Left lung (tissue), 10 donors: Measurements from ENCODE around the gene MAN1C1. TPM values are rescaled to one million over a fixed set of nuclear protein-coding genes. Genes with fewer than 3 reads are reported as not detected.

Source experiments
- ATAC-seq: fragments of 200-7000 bp; cut with Tn5 transposase; one replicate; pipeline ENCODE4 v1.9.1; 2020; ENCODE audit warnings: moderate library complexity
- DNase-seq, 4 donors: peaks; one replicate each; pipeline ENCODE4 v3.0.0-alpha.2; 2013 to 2020
- H3K27ac ChIP-seq, 2 donors: fragments of 200-600 bp; sonication (generic) in 1 of 2; one replicate each; pipeline versions ENCODE4 v1.5.0 to v1.8.0; 2020 to 2021
- H3K27me3 ChIP-seq, 2 donors: fragments of 200-600 bp; sonication (generic) in 1 of 2; one replicate each; pipeline versions ENCODE4 v1.5.0 to v1.8.0; 2020 to 2021
- H3K36me3 ChIP-seq, 2 donors: fragments of 200-600 bp; sonication (generic) in 1 of 2; one replicate each; pipeline versions ENCODE4 v1.5.0 to v1.8.0; 2020 to 2021
- H3K4me1 ChIP-seq, 2 donors: fragments of 200-600 bp; one replicate each; pipeline ENCODE4 v1.8.0; 2021
- H3K4me3 ChIP-seq, 2 donors: fragments of 200-600 bp; sonication (generic) in 1 of 2; one replicate each; pipeline versions ENCODE4 v1.5.0 to v1.8.0; 2020 to 2021; ENCODE audit warnings: mild to moderate bottlenecking in 1 of 2
- H3K9me3 ChIP-seq, 2 donors: fragments of 200-600 bp; sonication (generic) in 1 of 2; one replicate each; pipeline versions ENCODE4 v1.5.0 to v1.8.0; 2020 to 2021
- intact Hi-C, 2 donors: fragments of 100-400 bp; cut with DNase I; formaldehyde crosslinking; loops; one replicate each; pipeline versions ENCODE4 v1.11.2 to v1.14.2; 2022
- polyA plus RNA-seq, 6 donors: library from polyadenylated mRNA; unstranded; fragments of 120-200 nt; gene quantifications; one replicate each; pipeline ENCODE4 v1.2.1, GENCODE V29; 2013; ENCODE audit not compliant: insufficient read length in 6 of 6
- total RNA-seq, 2 donors: library from RNA; stranded (reverse); fragmentation: NEBNext Ultra II Directional; extraction: Animal tissue kit (Norgen Biotek cat#: 25700); gene quantifications; one replicate each; pipeline ENCODE4 v1.2.1, GENCODE V29; 2021
- TF ChIP-seq, protein P1 (sequence below), 2 donors: fragments of 200-600 bp; sonication (generic) in 1 of 2; IDR thresholded peaks; one replicate each; pipeline versions ENCODE4 v1.5.0 to v1.8.0; 2021; ENCODE audit warnings: antibody characterized with exemption in 2 of 2
- donor health status: DM: no; HTN: yes; CAD: no.
- donor health status: DM: no; HTN: no; CAD: no.

The MAN1C1 gene
- total and polyA plus RNA-seq, 8 donors = 14.9 to 20.3 (median 16.1) TPM

DNA sequence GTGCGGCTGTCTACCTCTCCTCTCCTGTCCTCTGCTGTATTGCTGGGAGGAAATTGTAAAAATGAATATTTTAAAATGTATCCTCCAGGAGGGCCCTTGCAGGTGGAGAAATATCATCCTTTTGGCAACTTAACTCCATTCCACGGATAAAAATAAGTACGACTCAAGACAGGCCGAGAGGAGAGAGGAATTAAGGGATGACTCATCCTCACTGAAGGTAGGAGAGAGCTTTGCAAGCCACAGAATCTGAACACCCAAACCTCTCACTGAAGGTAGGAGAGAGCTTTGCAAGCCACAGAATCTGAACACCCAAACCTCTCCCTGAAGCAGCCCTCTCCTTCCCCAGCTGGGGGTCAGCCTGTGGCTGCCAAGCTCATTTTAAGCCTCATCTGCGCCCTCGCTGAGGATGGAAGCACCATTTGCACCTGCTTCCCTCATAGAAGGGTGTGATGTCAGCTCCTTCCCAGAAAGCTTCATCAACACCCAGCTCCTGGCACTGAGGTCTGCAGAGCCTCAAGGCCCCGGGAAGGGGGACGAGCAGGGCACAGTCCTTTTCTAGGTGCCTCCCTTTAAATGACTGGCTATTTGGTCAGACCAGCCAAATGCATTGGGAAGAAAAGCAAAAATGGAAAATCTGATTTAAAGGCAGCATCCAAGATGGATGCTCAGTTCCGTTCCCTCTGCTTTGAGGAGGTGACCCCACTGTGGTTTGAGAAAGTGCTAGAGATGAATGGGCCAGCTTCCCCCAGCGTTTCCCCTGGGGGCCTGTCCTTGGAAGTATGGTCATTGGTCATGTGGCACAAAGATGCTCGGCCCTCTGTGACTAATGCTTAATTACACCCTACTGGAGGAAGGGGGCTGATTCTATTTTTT lies 170.5 kb downstream of the MAN1C1 start:
- Histone ChIP-seq H3K36me3 (no peaks in the 10 kb centered on the region), H3K27me3 (no peaks in the 10 kb centered on the region), H3K27ac (no peak overlapping the region), H3K9me3 (no peaks in the 10 kb centered on the region), H3K4me1 (no peaks in the 10 kb centered on the region), H3K4me3 (no peak overlapping the region)
- ATAC-seq (peak; percentile 27), DNase-seq (no peak)
- intact Hi-C loops = no loop called here
- TF ChIP-seq, protein P1, sequence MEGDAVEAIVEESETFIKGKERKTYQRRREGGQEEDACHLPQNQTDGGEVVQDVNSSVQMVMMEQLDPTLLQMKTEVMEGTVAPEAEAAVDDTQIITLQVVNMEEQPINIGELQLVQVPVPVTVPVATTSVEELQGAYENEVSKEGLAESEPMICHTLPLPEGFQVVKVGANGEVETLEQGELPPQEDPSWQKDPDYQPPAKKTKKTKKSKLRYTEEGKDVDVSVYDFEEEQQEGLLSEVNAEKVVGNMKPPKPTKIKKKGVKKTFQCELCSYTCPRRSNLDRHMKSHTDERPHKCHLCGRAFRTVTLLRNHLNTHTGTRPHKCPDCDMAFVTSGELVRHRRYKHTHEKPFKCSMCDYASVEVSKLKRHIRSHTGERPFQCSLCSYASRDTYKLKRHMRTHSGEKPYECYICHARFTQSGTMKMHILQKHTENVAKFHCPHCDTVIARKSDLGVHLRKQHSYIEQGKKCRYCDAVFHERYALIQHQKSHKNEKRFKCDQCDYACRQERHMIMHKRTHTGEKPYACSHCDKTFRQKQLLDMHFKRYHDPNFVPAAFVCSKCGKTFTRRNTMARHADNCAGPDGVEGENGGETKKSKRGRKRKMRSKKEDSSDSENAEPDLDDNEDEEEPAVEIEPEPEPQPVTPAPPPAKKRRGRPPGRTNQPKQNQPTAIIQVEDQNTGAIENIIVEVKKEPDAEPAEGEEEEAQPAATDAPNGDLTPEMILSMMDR (IDR thresholded peaks at IDR 0.05) = no peak

DNA sequence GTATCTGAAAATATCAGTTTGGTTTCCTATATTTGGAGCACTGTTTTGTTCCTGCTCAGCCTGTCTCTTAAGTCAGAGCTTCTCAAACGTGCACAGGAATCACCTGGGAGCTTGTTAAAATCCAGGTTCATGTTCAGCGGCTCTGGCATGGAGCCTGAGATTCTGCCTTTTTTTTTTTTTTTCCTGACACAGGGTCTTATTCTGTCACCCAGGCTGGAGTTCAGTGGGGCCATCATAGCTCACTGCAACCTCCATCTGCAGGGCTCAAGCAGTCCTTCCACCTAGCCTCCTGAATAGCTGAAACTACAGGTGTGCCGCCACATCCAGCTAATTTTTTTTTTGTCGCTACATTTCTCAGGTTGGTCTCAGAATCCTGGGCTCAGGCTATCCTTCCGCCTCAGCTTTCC lies 171.2 kb downstream of the MAN1C1 start:
- ATAC-seq (no peak), DNase-seq (no peak)
- H3K27ac ChIP-seq = no peak overlapping the region
- no peaks in the 10 kb centered on the region for H3K4me1 ChIP-seq
- no peaks in the 10 kb centered on the region for H3K9me3 ChIP-seq
- H3K36me3 ChIP-seq = no peaks in the 10 kb centered on the region
- H3K27me3 ChIP-seq = no peaks in the 10 kb centered on the region
- intact Hi-C loops = no loop called here
- H3K4me3 ChIP-seq = no peak overlapping the region
- TF ChIP-seq, protein P1 (IDR thresholded peaks at IDR 0.05) = no peak

DNA sequence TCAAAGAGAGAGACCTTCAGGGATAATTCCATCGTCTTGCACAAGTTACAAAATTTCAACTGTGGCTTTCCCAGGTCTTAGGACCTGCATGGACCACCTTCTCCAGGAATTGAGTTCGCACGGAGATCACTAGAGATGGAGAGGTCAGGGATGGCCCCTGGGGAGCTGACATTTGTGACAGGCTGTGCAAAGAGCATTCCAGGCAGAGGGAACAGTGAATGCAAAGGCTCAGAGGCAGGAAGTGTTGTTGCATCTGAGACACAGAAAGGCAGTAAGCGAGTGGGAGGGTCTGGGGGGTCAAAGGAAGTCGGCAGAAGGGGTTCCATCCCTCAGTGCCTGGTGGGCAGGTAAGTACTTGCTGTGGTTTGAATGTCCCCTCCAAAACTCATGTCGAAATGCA lies 173.9 kb downstream of the MAN1C1 start:
- intact Hi-C loops = no loop called here
- no peak for ATAC-seq
- no peaks in the 10 kb centered on the region for H3K9me3 ChIP-seq
- no peaks in the 10 kb centered on the region for H3K27me3 ChIP-seq
- TF ChIP-seq, protein P1 (IDR thresholded peaks at IDR 0.05) = no peak
- no peak overlapping the region for H3K27ac ChIP-seq
- no peaks in the 10 kb centered on the region for H3K4me1 ChIP-seq
- H3K36me3 ChIP-seq = no peaks in the 10 kb centered on the region
- no peak overlapping the region for H3K4me3 ChIP-seq
- DNase-seq = no peak

DNA sequence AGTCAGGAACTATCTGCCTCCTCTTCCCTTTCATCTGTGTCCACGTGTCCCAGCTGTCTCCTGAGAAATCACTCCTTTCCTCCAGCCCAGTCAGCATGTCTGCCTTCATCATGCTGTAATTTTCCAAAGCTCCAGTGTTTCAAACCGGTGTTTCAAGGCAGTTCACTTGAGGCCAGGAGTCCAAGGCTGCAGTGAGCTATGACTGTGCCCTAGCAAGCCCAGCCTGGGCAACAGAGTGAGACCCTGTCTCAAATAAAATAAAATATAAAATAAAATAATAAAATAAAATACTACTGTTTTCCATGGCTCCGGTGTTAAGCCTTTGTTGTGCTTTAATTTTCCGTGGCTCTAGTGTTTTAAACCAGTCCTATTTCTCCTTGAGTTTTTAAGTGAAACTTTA lies 175.5 kb downstream of the MAN1C1 start:
- Histone ChIP-seq H3K36me3 (no peaks in the 10 kb centered on the region), H3K27me3 (no peaks in the 10 kb centered on the region), H3K9me3 (no peaks in the 10 kb centered on the region), H3K4me3 (no peak overlapping the region), H3K27ac (no peak overlapping the region), H3K4me1 (peaks cover 2 to 10% of the 10 kb centered on the region in 2 donors)
- intact Hi-C loops = no loop called here
- TF ChIP-seq, protein P1 (IDR thresholded peaks at IDR 0.05) = no peak
- no peak for ATAC-seq
- DNase-seq = no peak

DNA sequence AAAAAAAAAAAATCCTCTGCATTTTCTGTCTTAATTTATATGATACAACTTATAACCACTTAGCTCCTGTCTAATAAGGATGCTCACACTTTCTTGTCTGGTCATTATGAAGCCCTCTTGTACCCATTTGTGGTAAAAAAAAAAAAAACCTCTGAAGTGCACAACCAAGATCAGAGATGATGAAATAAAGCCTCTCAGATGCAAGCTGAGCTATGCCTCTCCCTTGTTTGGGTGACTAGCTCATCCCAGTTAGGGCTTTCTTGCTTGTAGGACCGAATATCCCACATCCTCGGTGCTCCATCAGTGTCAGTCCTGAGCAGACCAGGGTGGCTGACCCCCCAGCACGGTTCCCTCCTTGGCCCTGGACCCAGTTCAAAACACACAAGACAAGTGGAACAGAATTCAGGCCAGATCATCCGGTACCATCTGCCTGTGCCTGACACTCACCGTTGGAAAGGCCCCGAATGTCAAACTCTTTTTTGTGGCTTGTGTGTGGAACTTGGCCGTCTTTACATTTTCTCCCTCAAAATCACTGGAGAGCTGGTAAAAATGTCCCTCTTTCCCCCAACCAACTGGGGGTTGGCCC lies 177.1 kb downstream of the MAN1C1 start:
- intact Hi-C loops = no loop called here
- Histone ChIP-seq H3K27ac (no peak overlapping the region), H3K36me3 (no peaks in the 10 kb centered on the region), H3K27me3 (no peaks in the 10 kb centered on the region), H3K4me1 (peaks cover 2 to 18% of the 10 kb centered on the region in 2 donors), H3K9me3 (no peaks in the 10 kb centered on the region), H3K4me3 (no peak overlapping the region)
- DNase-seq = no peak
- ATAC-seq = no peak
- TF ChIP-seq, protein P1 (IDR thresholded peaks at IDR 0.05) = no peak
